ENCODE data around the gene CTSW. TPM values are rescaled to one million over a fixed set of nuclear protein-coding genes. Genes with fewer than 3 reads are reported as not detected.

The CTSW gene
- total RNA-seq, 2 experiments from 2014 or later, result 20.6 to 21.6 TPM

GRCh38 chr11:65869643-65870306, 9.9 kb upstream of the CTSW start:
- CTCF ChIA-PET, result interaction anchor here (1.0 to 1.8 kb wide), 3 partner anchors 10 to 19 kb away, joined by 3 to 14 read pairs (median 3); partner anchors contain the start of genes FIBP and MUS81
- Histone ChIP-seq H3K27me3 (ENCODE audit: control insufficient read depth in 1 of 2, insufficient read depth in 2 of 2, low read length in 2 of 2) (no peaks in the 10 kb centered on the region), H3K9me3 (ENCODE audit: control insufficient read depth in 1 of 2, insufficient read depth in 1 of 2, low read length in 2 of 2) (no peaks in the 10 kb centered on the region), H3K4me3 (ENCODE audit: low read length) (no peak overlapping the region), H3K27ac (ENCODE audit: low read depth in 1 of 2, low read length in 2 of 2) (no peak overlapping the region), H3K36me3 (ENCODE audit: insufficient read depth, low read length) (peaks cover 33% of the 10 kb centered on the region), H3K4me1 (ENCODE audit: insufficient read depth, low read length) (peaks cover 41% of the 10 kb centered on the region)
- ATAC-seq (ENCODE audit: poor library complexity), result no peak
- peak overlapping the region; percentile 42 for H3K4me3 Mint-ChIP-seq
- no peak overlapping the region for H3K27ac Mint-ChIP-seq
- TF ChIP-seq CTCF (IDR thresholded peaks at IDR 0.05), result no peak
- DNase-seq, result no peak
- POLR2A ChIA-PET, result interaction anchor here (0.9 to 7.1 kb wide), 4 partner anchors 10 to 29 kb away, joined by 3 to 137 read pairs (median 4); partner anchors contain the start of genes CFL1, FIBP and MUS81
- H3K9me3 Mint-ChIP-seq, result no peaks in the 10 kb centered on the region
- H3K36me3 Mint-ChIP-seq (ENCODE audit: low read depth), result peaks cover 27% of the 10 kb centered on the region
- no peaks in the 10 kb centered on the region for H3K27me3 Mint-ChIP-seq
- intact Hi-C loops (cut with DNase I, micrococcal nuclease), result no loop called here
- H3K4me1 Mint-ChIP-seq (ENCODE audit: low read depth), result peaks cover 16% of the 10 kb centered on the region

GRCh38 chr11:65870307-65870658, 9.4 kb upstream of the CTSW start:
- intact Hi-C loops (cut with DNase I, micrococcal nuclease), result no loop called here
- DNase-seq, result no peak
- CTCF ChIA-PET, result interaction anchor here (1.0 to 1.8 kb wide), 3 partner anchors 11 to 18 kb away, joined by 3 to 14 read pairs (median 7); partner anchors contain the start of genes FIBP and MUS81

More at GRCh38 chr11:65870307-65870658, 9.4 kb upstream of the CTSW start:
- H3K4me3 ChIP-seq (ENCODE audit: low read length), result no peak overlapping the region
- POLR2A ChIA-PET, result interaction anchor here (0.9 to 7.1 kb wide), 4 partner anchors 11 to 28 kb away, joined by 3 to 137 read pairs (median 10); partner anchors contain the start of genes CCDC85B, CFL1 and MUS81
- H3K9me3 Mint-ChIP-seq, result no peaks in the 10 kb centered on the region
- no peaks in the 10 kb centered on the region for H3K9me3 ChIP-seq (ENCODE audit: control insufficient read depth in 1 of 2, insufficient read depth in 1 of 2, low read length in 2 of 2)
- no peak overlapping the region for H3K27ac Mint-ChIP-seq
- no peak for TF ChIP-seq CTCF (IDR thresholded peaks at IDR 0.05)
- H3K27me3 Mint-ChIP-seq, result no peaks in the 10 kb centered on the region
- peak overlapping the region; percentile 48 for H3K4me3 Mint-ChIP-seq
- peaks cover 41% of the 10 kb centered on the region for H3K4me1 ChIP-seq (ENCODE audit: insufficient read depth, low read length)
- H3K36me3 ChIP-seq (ENCODE audit: insufficient read depth, low read length), result peaks cover 28% of the 10 kb centered on the region
- peaks cover 22% of the 10 kb centered on the region for H3K36me3 Mint-ChIP-seq (ENCODE audit: low read depth)
- no peaks in the 10 kb centered on the region for H3K27me3 ChIP-seq (ENCODE audit: control insufficient read depth in 1 of 2, insufficient read depth in 2 of 2, low read length in 2 of 2)
- peaks cover 16% of the 10 kb centered on the region for H3K4me1 Mint-ChIP-seq (ENCODE audit: low read depth)
- ATAC-seq (ENCODE audit: poor library complexity), result no peak
- no peak overlapping the region for H3K27ac ChIP-seq (ENCODE audit: low read depth in 1 of 2, low read length in 2 of 2)

Measured in CD4-positive, alpha-beta T cell (primary cell).